Measurements from ENCODE around the gene HOXD9. TPM values are rescaled to one million over a fixed set of nuclear protein-coding genes. Genes with fewer than 3 reads are reported as not detected.

The HOXD9 gene
- total and polyA plus RNA-seq, 2 of the 8 experiments (the other 6 are each of a cell fraction or from before 2014, with no cell fraction given) = not detected

GRCh38 chr2:176109192-176109901 lies 13.2 kb upstream of the HOXD9 start:
- CTCF ChIA-PET (ENCODE audit: partially characterized antibody) = interaction anchor here (1.3 to 5.4 kb wide), 9 partner anchors 13 to 32 kb away, joined by 4 to 42 read pairs (median 13); partner anchors contain the start of genes EVX2 and HOXD9

More at GRCh38 chr2:176109192-176109901, 13.2 kb upstream of the HOXD9 start:
- Histone ChIP-seq H3K4me3 (ENCODE audit: extremely low read depth in 1 of 4, insufficient read depth in 2 of 4, low read depth in 3 of 4, low read length in 4 of 4) (no peak overlapping the region), H2BK120ac (replicated peaks; ENCODE audit: low read depth, low read length) (no peak overlapping the region), H3K4ac (replicated peaks; ENCODE audit: insufficient read length, low read depth, low read length) (no peak overlapping the region), H4K91ac (replicated peaks; ENCODE audit: insufficient read length, low read length) (no peak overlapping the region), H2AK5ac (ENCODE audit: low read depth, low read length) (no peak overlapping the region), H3K23ac (ENCODE audit: insufficient read length) (no peak overlapping the region), H4K8ac (ENCODE audit: extremely low read depth, insufficient read depth, low read length) (no peak overlapping the region), H2BK20ac (ENCODE audit: low read length) (no peak overlapping the region), H2BK12ac (ENCODE audit: low read depth, low read length) (no peak overlapping the region), H3K27me3 (replicated peaks in 1 of 4; ENCODE audit: control insufficient read depth in 3 of 4, extremely low read depth in 1 of 4, insufficient read depth in 3 of 4, low read length in 3 of 4) (peaks cover 98 to 99% (median 98%) of the 10 kb centered on the region in 4 experiments), H3K79me2 (ENCODE audit: control insufficient read depth in 1 of 2, insufficient read depth in 2 of 2, low read length in 2 of 2) (no peaks in the 10 kb centered on the region), H4K20me1 (replicated peaks in 1 of 2; ENCODE audit: control insufficient read depth in 1 of 2, insufficient read depth in 2 of 2, low read length in 2 of 2) (peaks cover 17 to 38% of the 10 kb centered on the region in 2 experiments), H3K27ac (ENCODE audit: low read depth, low read length) (no peak overlapping the region), H3K14ac (ENCODE audit: insufficient read length) (no peak overlapping the region), H3K23me2 (ENCODE audit: low read depth, low read length) (0 out of 2 replicates have a peak, but pooled peaks cover 2% of the 10 kb centered on the region), H3K4me2 (ENCODE audit: insufficient read depth in 1 of 2, low read depth in 2 of 2, low read length in 2 of 2) (no peak overlapping the region), H3K79me1 (ENCODE audit: low read depth, low read length) (no peaks in the 10 kb centered on the region), H3K9ac (replicated peaks in 1 of 4; ENCODE audit: extremely low read depth in 1 of 4, low read depth in 3 of 4, low read length in 3 of 4) (no peak overlapping the region), H3K36me3 (ENCODE audit: control insufficient read depth in 2 of 4, insufficient read depth in 4 of 4, low read length in 3 of 4) (peaks cover 0 to 8% (median 0%) of the 10 kb centered on the region in 4 experiments; a peak in 1 of 8 replicates), H3K4me1 (replicated peaks in 1 of 4; ENCODE audit: control insufficient read depth in 3 of 4, insufficient read depth in 4 of 4, low read length in 3 of 4) (peaks cover 0 to 20% (median 9%) of the 10 kb centered on the region in 4 experiments; a peak in 5 of 7 replicates), H3K18ac (ENCODE audit: extremely low read depth, low read length) (no peak overlapping the region), H2BK5ac (ENCODE audit: low read depth, low read length) (no peak overlapping the region), H4K5ac (ENCODE audit: insufficient read length, low read depth, low read length) (no peak overlapping the region), H3K56ac (replicated peaks; ENCODE audit: insufficient read length, low read depth, low read length) (no peak overlapping the region), H2AFZ (ENCODE audit: low read length) (no peak overlapping the region), H3K9me3 (ENCODE audit: insufficient read depth in 2 of 2, low read depth in 1 of 2, low read length in 1 of 2) (no peaks in the 10 kb centered on the region), H2BK15ac (ENCODE audit: low read length) (no peak overlapping the region)
- TF ChIP-seq EZH2 (IDR thresholded peaks at IDR 0.05; ENCODE audit: low read depth, low read length, severe bottlenecking) (peak; percentile 97), SP1 (IDR thresholded peaks at IDR 0.05; ENCODE audit: low read depth, low read length) (no peak), TEAD4 (IDR thresholded peaks at IDR 0.05; ENCODE audit: low read depth, low read length) (no peak), SUZ12 (IDR thresholded peaks at IDR 0.05; ENCODE audit: low read length) (peak; percentile 97), RNF2 (IDR thresholded peaks at IDR 0.05; ENCODE audit: borderline replicate concordance, low read depth, low read length, missing control alignments, poor library complexity, severe bottlenecking) (peak; percentile 97), CTBP2 (IDR thresholded peaks at IDR 0.05; ENCODE audit: borderline replicate concordance, insufficient read depth, insufficient read length, low read length) (peak; percentile 38), CBX8 (IDR thresholded peaks at IDR 0.05; ENCODE audit: borderline replicate concordance, low read depth, low read length) (peak; percentile 97; the same call in 1 of the 2 replicates)
- FAIRE-seq (no peak), DNase-seq (ENCODE audit: low read depth in 1 of 2, low spot score in 2 of 2) (peak in 1 of 2 experiments; percentile 45)
- WGBS, 2 experiments (ENCODE audit: extremely low coverage in 1 of 2, insufficient coverage in 1 of 2, insufficient read length in 1 of 2, insufficient replicate concordance in 2 of 2, low coverage in 1 of 2, low lambda C conversion rate in 2 of 2, missing lambda C conversion rate in 1 of 2) = 15% methylated on average over 26 of the region's 26 CpGs; no CpG with 5 or more reads in 1 of the 2 experiments
- POLR2A ChIA-PET (ENCODE audit: partially characterized antibody) = no interaction called here
